Stomach (tissue), 9 donors: ENCODE data around the gene STK24. TPM values are rescaled to one million over a fixed set of nuclear protein-coding genes. Genes with fewer than 3 reads are reported as not detected.

Experiments
- DNase-seq, 2 donors: peaks; one replicate each; pipeline versions ENCODE4 v3.0.0 to v3.0.0-alpha.2; 2013 to 2019
- H3K27ac ChIP-seq, 5 donors: fragments of 200-600 bp in 4 of 5; sonication (generic) in 4 of 5; one replicate each; pipeline ENCODE4 v1.5.1; 2013 to 2019; ENCODE audit warnings: mild to moderate bottlenecking in 1 of 5, moderate library complexity in 1 of 5
- H3K27me3 ChIP-seq, 3 donors: fragments of 200-600 bp; sonication (generic); one replicate each; pipeline ENCODE4 v1.5.1; 2017 to 2019; ENCODE audit warnings: mixed run types in 1 of 3
- H3K36me3 ChIP-seq, 4 donors: fragments of 200-600 bp; sonication (generic); 1 replicate in 3 of 4; 2 replicates in 1 of 4; pipeline ENCODE4 v1.5.1; 2016 to 2019
- H3K4me1 ChIP-seq, 4 donors: fragments of 200-600 bp; sonication (generic); one replicate each; pipeline ENCODE4 v1.5.1; 2016 to 2019
- H3K4me3 ChIP-seq, 4 donors: fragments of 200-600 bp; sonication (generic) in 3 of 4; one replicate each; pipeline ENCODE4 v1.5.1; 2016 to 2019; ENCODE audit warnings: mild to moderate bottlenecking in 1 of 4
- H3K9me3 ChIP-seq, 4 donors: fragments of 200-600 bp; sonication (generic); one replicate each; pipeline ENCODE4 v1.5.1; 2016 to 2019
- EP300 ChIP-seq: sonication (generic); formaldehyde crosslinking; IDR thresholded peaks from one replicate; pipeline ENCODE4 v1.6.1; 2017; ENCODE audit warnings: antibody characterized with exemption
- POLR2A ChIP-seq, 4 donors: fragments of 450-650 bp; IDR thresholded peaks; one replicate each; pipeline ENCODE4 v1.6.1; 2016; ENCODE audit warnings: antibody characterized with exemption in 4 of 4, control low read depth in 2 of 4, mild to moderate bottlenecking in 1 of 4, moderate library complexity in 1 of 4
- POLR2AphosphoS5 ChIP-seq, 3 donors: sonication (generic); formaldehyde crosslinking; IDR thresholded peaks; one replicate each; pipeline ENCODE4 v1.6.1; 2016; ENCODE audit warnings: antibody characterized with exemption in 3 of 3
- WGBS, 5 donors: extraction: QIAGEN DNeasy Blood & Tissue Kit in 3 of 5; methylation state at CpG; one replicate each; pipeline versions ENCODE4 v1.1.5 to v1.1.7; 2013 to 2018; 5-methylcytosine and 5-hydroxymethylcytosine counted together
- intact Hi-C: fragments of 100-400 bp; cut with DNase I; formaldehyde crosslinking; loops from one replicate; pipeline ENCODE4 v1.15.1; 2023; ENCODE audit warnings: low total_unique reads
- polyA plus RNA-seq, 3 donors: library from polyadenylated mRNA; stranded (reverse); fragments of 200-250 nt; gene quantifications; one replicate each; pipeline ENCODE4 v1.2.3, GENCODE V29; 2013
- total RNA-seq, 5 donors: library from RNA; depleted of rRNA; stranded (reverse); fragments of >200 nt; gene quantifications; one replicate each; pipeline versions ENCODE4 v1.1.0 to v1.2.3, GENCODE V29; 2014 to 2016
- TF ChIP-seq, protein P1 (sequence below), 7 experiments: fragments of 450-650 bp in 4 of 7; fragments of 200-600 bp in 3 of 7; sonication (generic) in 3 of 7; IDR thresholded peaks; one replicate each; pipeline ENCODE4 v1.5.1; 2016 to 2019; ENCODE audit warnings: antibody characterized with exemption in 7 of 7, control low read depth in 2 of 7, mild to moderate bottlenecking in 1 of 7
- donor health status: healthy with polysubstance abuse.
- donor health status: Bipolar disorder and iron deficiency.
- donor health status: healthy.

Gene STK24
- total and polyA plus RNA-seq, 8 donors = 33.0 to 139 (median 59.5) TPM

DNA sequence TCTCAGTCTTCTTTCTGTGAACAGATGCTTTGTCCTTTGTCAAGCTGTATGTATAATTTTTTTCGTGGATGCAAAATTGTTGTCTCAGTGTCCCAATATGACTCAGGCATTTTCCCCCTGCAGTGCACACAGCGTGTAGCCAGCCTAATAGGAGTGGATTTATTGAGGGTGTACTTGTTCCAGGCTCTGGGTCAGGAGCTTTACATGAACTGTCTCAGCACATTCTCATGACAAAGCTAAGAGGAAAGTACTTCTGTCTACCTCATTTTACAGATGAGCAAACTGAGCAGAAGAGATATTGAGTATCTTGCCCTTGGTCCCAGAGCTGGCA, 50.8 kb downstream of the STK24 start:
- H3K27me3 ChIP-seq = no peaks in the 10 kb centered on the region
- H3K27ac ChIP-seq = no peak overlapping the region
- H3K4me3 ChIP-seq = no peak overlapping the region
- DNase-seq = no peak
- intact Hi-C loops = no loop called here
- no peaks in the 10 kb centered on the region for H3K36me3 ChIP-seq
- peaks cover 47 to 96% (median 78%) of the 10 kb centered on the region in 4 donors for H3K4me1 ChIP-seq
- TF ChIP-seq POLR2A (IDR thresholded peaks at IDR 0.05) = no peak
- no peak for TF ChIP-seq POLR2AphosphoS5 (IDR thresholded peaks at IDR 0.05)
- no peaks in the 10 kb centered on the region for H3K9me3 ChIP-seq
- 72 to 85% (median 80%) methylated on average over 2 of the region's 2 CpGs for WGBS, 5 donors

- no peak overlapping the region for H3K27ac ChIP-seq
- H3K9me3 ChIP-seq = no peaks in the 10 kb centered on the region
- intact Hi-C loops = no loop called here
- DNase-seq = no peak
- no peaks in the 10 kb centered on the region for H3K27me3 ChIP-seq
- H3K4me1 ChIP-seq = peaks cover 49 to 99% (median 80%) of the 10 kb centered on the region in 4 donors
- WGBS, 5 donors = 82 to 90% (median 83%) methylated on average over 18 of the region's 18 CpGs
- TF ChIP-seq EP300 (no peak), POLR2A (IDR thresholded peaks at IDR 0.05) (no peak), POLR2AphosphoS5 (IDR thresholded peaks at IDR 0.05) (no peak)
- TF ChIP-seq, protein P1, sequence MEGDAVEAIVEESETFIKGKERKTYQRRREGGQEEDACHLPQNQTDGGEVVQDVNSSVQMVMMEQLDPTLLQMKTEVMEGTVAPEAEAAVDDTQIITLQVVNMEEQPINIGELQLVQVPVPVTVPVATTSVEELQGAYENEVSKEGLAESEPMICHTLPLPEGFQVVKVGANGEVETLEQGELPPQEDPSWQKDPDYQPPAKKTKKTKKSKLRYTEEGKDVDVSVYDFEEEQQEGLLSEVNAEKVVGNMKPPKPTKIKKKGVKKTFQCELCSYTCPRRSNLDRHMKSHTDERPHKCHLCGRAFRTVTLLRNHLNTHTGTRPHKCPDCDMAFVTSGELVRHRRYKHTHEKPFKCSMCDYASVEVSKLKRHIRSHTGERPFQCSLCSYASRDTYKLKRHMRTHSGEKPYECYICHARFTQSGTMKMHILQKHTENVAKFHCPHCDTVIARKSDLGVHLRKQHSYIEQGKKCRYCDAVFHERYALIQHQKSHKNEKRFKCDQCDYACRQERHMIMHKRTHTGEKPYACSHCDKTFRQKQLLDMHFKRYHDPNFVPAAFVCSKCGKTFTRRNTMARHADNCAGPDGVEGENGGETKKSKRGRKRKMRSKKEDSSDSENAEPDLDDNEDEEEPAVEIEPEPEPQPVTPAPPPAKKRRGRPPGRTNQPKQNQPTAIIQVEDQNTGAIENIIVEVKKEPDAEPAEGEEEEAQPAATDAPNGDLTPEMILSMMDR (IDR thresholded peaks at IDR 0.05) = no peak
- H3K36me3 ChIP-seq = no peaks in the 10 kb centered on the region
- H3K4me3 ChIP-seq = no peak overlapping the region
These were observed 51.3 kb downstream of the STK24 start for GRCh38 chr13:98525456-98526181.

GRCh38 chr13:98524793-98525192, 52.1 kb downstream of the STK24 start:
- Histone ChIP-seq H3K9me3 (no peaks in the 10 kb centered on the region), H3K27ac (no peak overlapping the region), H3K4me3 (no peak overlapping the region), H3K36me3 (no peaks in the 10 kb centered on the region), H3K4me1 (peaks cover 53 to 100% (median 82%) of the 10 kb centered on the region in 4 donors), H3K27me3 (no peaks in the 10 kb centered on the region)
- TF ChIP-seq POLR2AphosphoS5 (IDR thresholded peaks at IDR 0.05) (no peak), POLR2A (IDR thresholded peaks at IDR 0.05) (no peak), EP300 (no peak)
- TF ChIP-seq, protein P1 (IDR thresholded peaks at IDR 0.05) = no peak
- WGBS, 5 donors = 84 to 93% (median 92%) methylated on average over 11 of the region's 11 CpGs
- intact Hi-C loops = no loop called here
- no peak for DNase-seq

DNA sequence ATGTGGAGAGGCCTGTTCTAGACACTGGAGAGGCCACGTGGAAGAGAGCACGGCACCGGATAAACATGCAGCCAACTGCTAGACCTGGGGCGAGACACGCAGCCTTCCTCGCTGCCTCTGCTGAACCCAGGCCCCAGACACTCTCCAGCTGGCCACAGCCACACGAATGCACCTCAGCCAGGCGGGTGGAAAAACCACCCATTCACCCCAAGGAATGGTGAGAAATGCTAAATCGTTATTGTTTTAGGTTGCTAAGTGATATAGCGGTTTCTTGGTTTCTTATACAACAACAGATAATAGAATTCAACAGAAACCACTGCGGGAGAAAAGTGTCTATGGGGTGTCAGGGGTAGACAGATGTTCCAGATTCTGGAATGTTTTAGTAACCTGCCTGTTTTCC, 52.5 kb downstream of the STK24 start:
- no peak for DNase-seq
- no peak overlapping the region for H3K27ac ChIP-seq
- no peak overlapping the region for H3K4me3 ChIP-seq
- 87 to 94% (median 92%) methylated on average over 5 to 11 of the region's 11 CpGs for WGBS, 5 donors
- no peak for TF ChIP-seq POLR2A (IDR thresholded peaks at IDR 0.05)
- TF ChIP-seq, protein P1 (IDR thresholded peaks at IDR 0.05) = no peak
- H3K27me3 ChIP-seq = no peaks in the 10 kb centered on the region
- H3K4me1 ChIP-seq = peaks cover 49 to 99% (median 80%) of the 10 kb centered on the region in 4 donors
- no peaks in the 10 kb centered on the region for H3K36me3 ChIP-seq
- intact Hi-C loops = no loop called here
- no peaks in the 10 kb centered on the region for H3K9me3 ChIP-seq

- Histone ChIP-seq H3K4me1 (peaks cover 43 to 96% (median 74%) of the 10 kb centered on the region in 4 donors), H3K36me3 (peaks cover 0 to 6% (median 3%) of the 10 kb centered on the region in 4 donors), H3K9me3 (no peaks in the 10 kb centered on the region), H3K27me3 (no peaks in the 10 kb centered on the region), H3K27ac (no peak overlapping the region), H3K4me3 (no peak overlapping the region)
- no peak for DNase-seq
- intact Hi-C loops = no loop called here
- 88 to 93% (median 90%) methylated on average over 16 of the region's 16 CpGs for WGBS, 5 donors
- no peak for TF ChIP-seq POLR2A (IDR thresholded peaks at IDR 0.05)
- TF ChIP-seq POLR2AphosphoS5 (IDR thresholded peaks at IDR 0.05) = no peak
- no peak for TF ChIP-seq EP300
These were observed 53.3 kb downstream of the STK24 start for GRCh38 chr13:98523455-98524102.
